NCI-H2196 (cell line): ENCODE data around the gene TCEANC.
"Not testable (repeated sequence)": the region's sequence is repeated elsewhere in the genome, so short reads cannot be mapped to it uniquely, and the experiment has no call there.

Experiments used
- DNase-seq: peaks from one replicate; lab custom pipeline; 2025; ENCODE audit not compliant: unreplicated experiment; lab: John Stamatoyannopoulos, UW

Gene TCEANC, protein sequence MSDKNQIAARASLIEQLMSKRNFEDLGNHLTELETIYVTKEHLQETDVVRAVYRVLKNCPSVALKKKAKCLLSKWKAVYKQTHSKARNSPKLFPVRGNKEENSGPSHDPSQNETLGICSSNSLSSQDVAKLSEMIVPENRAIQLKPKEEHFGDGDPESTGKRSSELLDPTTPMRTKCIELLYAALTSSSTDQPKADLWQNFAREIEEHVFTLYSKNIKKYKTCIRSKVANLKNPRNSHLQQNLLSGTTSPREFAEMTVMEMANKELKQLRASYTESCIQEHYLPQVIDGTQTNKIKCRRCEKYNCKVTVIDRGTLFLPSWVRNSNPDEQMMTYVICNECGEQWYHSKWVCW

GRCh38 chrX:13652850-13653693 lies at the start of gene TCEANC:
Gene TCEANC (plus strand): TSS chrX:13653141. CDS start chrX:13662509, 9,368 bp downstream.
- DNase-seq, result peak; percentile 86

GRCh38 chrX:13605611-13606010 lies 47.3 kb upstream of the TCEANC start:
- DNase-seq, result no peak

GRCh38 chrX:13607331-13607995 lies 45.5 kb upstream of the TCEANC start:
- DNase-seq, result no peak

- no peak for DNase-seq
These were observed 45.0 kb upstream of the TCEANC start for GRCh38 chrX:13607996-13608365.

DNA sequence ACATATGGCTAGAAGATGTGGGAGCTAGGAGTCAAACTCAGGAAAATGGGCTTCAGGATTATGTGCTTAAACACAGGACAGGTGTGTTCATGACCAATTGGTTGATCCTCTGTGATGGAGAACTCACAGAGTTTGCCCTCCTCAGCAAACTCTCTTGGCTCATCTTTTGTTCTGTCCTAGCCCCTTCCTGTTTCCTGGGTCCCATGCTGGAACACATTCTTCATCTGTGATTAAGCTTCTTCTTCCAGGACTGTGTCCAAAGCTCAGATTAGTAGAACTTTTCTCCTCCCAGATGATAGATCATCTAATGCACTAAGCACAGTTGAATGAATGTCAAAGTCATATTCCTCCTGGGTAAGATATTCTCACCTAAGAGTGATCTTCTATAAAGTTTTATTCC lies 38.8 kb upstream of the TCEANC start:
- no peak for DNase-seq

- no peak for DNase-seq
These were observed 32.7 kb upstream of the TCEANC start for GRCh38 chrX:13620207-13620606.

- DNase-seq, result no peak
These were observed 30.5 kb upstream of the TCEANC start for GRCh38 chrX:13622401-13622964.

DNA sequence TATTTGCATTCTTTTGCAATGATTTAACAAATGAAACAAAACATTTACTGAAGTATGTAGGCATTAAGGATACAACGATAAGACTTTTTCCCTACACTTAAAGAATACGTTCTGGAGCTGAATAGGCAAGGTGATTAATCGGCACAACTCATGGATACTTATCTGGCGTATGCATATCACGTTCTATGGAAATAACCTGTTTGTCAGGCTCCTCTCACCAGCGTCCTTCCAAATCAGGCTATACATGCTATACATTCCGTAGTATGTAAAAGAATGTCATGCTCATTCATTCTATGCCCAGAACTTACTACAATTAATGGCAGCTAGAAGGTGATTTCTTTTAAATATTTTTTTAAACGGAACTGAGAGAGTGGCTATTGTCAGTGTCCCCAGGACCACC lies 25.6 kb upstream of the TCEANC start:
- no peak for DNase-seq

- not testable (repeated sequence) for DNase-seq
These were observed 15.7 kb upstream of the TCEANC start for GRCh38 chrX:13637224-13637623.

GRCh38 chrX:13638021-13638420 lies 14.9 kb upstream of the TCEANC start:
- DNase-seq, result no peak

DNA sequence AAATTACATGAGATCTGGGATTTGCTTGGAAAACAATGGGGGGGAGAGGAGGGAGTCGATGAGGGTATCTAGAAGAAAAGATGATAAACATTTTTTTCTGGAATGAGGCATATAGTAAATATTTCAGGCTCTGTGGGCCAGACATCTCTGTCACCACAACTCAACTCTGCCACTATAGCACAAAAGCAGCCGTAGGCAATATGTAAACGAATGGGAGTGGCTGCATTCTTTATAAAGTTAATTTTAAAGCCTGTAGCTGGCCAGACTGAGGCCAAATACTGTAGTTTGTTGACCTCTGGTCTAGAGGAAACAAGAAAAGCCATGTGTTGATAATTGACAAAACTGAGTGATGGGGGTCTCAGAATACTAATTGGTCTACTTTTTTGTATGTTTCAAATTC lies 14.1 kb upstream of the TCEANC start:
- no peak for DNase-seq

- DNase-seq, result not testable (repeated sequence)
These were observed 11.3 kb upstream of the TCEANC start for GRCh38 chrX:13641684-13642083.

GRCh38 chrX:13645464-13646153 lies 7.3 kb upstream of the TCEANC start:
- no peak for DNase-seq

DNA sequence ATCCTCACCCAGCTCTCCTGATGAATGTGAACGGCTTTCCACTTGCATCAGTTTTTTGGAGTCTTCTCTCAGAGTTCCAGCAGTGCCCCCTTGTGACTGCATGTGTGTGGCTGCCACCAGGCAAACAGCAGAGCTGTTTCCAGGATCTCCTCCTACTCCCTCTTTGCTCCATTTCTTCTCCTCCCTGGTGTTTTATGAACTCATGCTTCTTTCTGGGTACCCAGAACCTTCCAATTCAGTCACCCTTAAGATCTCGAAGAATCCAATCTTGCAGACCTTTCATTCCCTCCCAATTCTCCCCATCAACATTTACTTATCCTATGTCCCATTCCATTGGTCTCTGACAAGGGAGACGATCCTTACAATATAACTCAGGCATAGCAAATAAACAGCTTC lies 6.8 kb upstream of the TCEANC start:
- peak; percentile 42 for DNase-seq

GRCh38 chrX:13647709-13648212 lies 5.2 kb upstream of the TCEANC start:
- no peak for DNase-seq

DNA sequence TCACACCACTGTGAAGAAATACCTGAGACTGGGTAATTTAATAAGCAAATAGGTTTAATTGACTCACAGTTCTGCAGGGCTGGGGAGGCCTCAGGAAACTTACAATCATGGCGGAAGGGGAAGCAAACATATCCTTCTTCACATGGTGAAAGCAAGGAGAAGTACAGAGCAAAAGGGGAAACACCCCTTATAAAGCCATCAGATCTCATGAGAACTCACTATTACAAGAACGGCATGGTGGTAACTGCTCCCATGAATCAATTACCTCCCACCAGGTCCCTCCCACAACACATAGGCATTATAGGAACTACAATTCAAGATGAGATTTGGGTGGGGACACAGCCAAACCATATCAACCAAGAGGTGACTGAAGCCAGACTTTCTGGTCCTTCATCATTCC lies 4.6 kb upstream of the TCEANC start:
- not testable (repeated sequence) for DNase-seq

DNA sequence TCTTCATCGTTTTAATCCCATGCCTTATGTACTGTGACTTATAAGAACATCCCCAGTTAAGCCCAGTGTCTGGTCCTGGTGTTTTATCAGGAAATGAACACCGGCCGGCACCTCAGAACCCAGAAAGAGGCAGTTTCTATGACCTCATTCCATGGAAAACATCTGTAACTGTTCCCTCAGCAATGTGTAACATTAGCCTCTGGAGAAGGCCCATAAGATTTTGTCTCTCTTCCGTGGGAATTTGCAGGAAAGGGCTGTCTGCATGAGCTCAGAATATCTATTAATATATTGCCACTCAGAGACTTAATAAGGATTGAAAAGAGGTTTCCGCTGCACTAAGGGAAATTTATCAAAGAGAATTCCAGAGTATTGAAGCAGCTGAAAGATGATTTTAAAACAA lies 3.1 kb upstream of the TCEANC start:
- DNase-seq, result no peak

GRCh38 chrX:13650318-13650717 lies 2.6 kb upstream of the TCEANC start:
- DNase-seq, result no peak

DNA sequence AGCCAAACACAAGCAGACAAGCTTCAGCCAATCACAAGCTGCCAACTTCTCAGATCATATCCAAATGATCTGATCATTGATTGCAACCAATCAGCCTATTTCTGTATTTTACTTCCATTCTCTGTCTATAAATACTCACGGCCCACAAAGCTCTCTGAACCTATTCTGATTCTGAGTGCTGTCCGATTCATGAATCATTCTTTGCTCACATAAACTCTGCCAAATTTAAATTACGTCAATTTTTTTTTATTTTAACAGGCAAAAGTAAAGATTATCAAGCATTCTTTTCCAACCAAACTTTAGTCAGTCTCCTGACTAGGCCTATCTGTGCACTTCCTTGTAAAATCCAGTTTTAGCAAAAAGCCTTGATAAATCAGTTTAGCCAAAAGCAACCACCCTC lies 1.8 kb upstream of the TCEANC start:
- DNase-seq, result no peak

- no peak for DNase-seq
These were observed 601 bp upstream of the TCEANC start for GRCh38 chrX:13652287-13652793.
